GM23338 (cell line): ENCODE measurements around the gene RBMXL2.

Experiments used
- TF ChIP-seq, protein P1 (sequence below), 2 experiments: fragments of 200-600 bp in 1 of 2; sonication (generic) in 1 of 2; conservative IDR thresholded peaks; 2 replicates each; pipeline versions ENCODE4 v1.5.1 to v1.6.1; 2016 to 2017; ENCODE audit warnings: antibody characterized with exemption in 2 of 2, low read depth in 2 of 2, mild to moderate bottlenecking in 2 of 2, moderate library complexity in 1 of 2
- TF ChIP-seq, protein P2 (sequence below): IDR thresholded peaks from 2 replicates; pipeline ENCODE4 v1.6.1; 2016; ENCODE audit warnings: antibody characterized with exemption

DNA sequence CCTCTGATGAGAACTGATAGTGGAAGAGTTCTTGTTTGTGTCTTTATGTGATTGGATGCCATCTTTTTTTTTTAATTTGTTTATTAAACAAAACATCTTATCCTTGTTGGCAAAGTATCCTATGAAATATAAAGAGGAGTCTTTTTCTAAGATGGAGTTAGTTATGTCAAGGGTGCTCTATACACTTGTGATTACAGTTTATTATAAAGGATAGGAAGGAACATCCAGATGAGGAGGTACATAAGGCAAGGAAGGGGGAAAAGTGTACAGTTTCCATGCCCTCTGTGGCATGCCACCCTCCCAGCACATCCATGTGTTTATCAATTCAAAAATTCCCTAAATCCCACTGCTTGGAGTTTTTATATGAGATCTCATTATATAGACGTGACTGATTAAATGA lies 7.4 kb upstream of the RBMXL2 start:
- TF ChIP-seq, protein P1, sequence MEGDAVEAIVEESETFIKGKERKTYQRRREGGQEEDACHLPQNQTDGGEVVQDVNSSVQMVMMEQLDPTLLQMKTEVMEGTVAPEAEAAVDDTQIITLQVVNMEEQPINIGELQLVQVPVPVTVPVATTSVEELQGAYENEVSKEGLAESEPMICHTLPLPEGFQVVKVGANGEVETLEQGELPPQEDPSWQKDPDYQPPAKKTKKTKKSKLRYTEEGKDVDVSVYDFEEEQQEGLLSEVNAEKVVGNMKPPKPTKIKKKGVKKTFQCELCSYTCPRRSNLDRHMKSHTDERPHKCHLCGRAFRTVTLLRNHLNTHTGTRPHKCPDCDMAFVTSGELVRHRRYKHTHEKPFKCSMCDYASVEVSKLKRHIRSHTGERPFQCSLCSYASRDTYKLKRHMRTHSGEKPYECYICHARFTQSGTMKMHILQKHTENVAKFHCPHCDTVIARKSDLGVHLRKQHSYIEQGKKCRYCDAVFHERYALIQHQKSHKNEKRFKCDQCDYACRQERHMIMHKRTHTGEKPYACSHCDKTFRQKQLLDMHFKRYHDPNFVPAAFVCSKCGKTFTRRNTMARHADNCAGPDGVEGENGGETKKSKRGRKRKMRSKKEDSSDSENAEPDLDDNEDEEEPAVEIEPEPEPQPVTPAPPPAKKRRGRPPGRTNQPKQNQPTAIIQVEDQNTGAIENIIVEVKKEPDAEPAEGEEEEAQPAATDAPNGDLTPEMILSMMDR (conservative IDR thresholded peaks at IDR 0.05; ENCODE audit: low read depth in 2 of 2): no peak
- TF ChIP-seq, protein P2, sequence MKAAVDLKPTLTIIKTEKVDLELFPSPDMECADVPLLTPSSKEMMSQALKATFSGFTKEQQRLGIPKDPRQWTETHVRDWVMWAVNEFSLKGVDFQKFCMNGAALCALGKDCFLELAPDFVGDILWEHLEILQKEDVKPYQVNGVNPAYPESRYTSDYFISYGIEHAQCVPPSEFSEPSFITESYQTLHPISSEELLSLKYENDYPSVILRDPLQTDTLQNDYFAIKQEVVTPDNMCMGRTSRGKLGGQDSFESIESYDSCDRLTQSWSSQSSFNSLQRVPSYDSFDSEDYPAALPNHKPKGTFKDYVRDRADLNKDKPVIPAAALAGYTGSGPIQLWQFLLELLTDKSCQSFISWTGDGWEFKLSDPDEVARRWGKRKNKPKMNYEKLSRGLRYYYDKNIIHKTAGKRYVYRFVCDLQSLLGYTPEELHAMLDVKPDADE: no peak
